ENCODE data around the gene SLC25A21.

The SLC25A21 gene

DNA sequence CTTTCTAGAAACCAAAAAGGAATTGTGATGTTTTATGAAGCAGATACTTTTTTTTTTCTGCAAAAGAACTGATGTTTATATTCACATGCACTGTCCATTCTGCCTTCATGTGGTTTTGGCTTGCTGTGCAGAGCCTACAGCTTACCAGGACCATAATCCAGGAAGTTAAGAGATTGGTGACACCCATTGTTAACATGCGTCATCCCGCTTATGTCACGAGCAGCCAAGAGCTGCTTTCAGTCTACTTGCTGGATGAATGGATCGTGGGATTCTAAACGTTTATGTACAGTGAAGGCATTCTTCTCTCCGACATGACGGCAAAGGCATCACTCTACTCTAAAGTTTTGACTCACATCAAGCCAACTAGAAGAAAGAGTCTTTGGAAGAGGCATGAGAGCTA lies 434.1 kb downstream of the SLC25A21 start:
- no peak for TF ChIP-seq CTCF (IDR thresholded peaks at IDR 0.05; ENCODE audit: insufficient read depth, low read length, missing control alignments)
- ChIA-PET CTCF (interaction anchor here (2.3 kb wide), 1 partner anchor 9 kb away, joined by 8 read pairs; no protein-coding TSS in a partner anchor), POLR2A (no interaction called here)
- no peak overlapping the region for H3K4me3 ChIP-seq (ENCODE audit: low read depth, low read length)
- DNase-seq (ENCODE audit: low read depth, low spot score): no peak

DNA sequence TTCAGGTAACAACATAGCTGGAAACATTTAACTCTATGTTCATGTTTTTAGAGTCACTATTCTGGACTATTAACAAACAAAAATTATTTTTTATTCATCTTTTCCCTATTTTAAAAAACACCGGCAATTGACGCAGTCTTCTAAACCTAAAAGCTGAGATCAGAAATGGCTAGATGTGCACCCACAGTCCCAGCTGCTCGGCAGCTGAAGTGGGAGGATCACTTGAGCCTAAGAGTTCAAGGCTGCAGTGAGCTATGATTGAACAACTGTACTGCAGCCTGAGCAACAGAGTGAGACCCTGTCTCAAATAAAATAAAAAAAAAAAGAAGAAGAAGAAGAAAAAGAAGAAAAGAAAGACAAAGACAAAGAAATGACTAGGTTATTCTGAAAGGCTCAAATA lies 446.3 kb downstream of the SLC25A21 start:
- no peak for TF ChIP-seq CTCF (IDR thresholded peaks at IDR 0.05; ENCODE audit: insufficient read depth, low read length, missing control alignments)
- POLR2A ChIA-PET: no interaction called here
- CTCF ChIA-PET: no interaction called here
- no peak for DNase-seq (ENCODE audit: low read depth, low spot score)
- no peak overlapping the region for H3K4me3 ChIP-seq (ENCODE audit: low read depth, low read length)

DNA sequence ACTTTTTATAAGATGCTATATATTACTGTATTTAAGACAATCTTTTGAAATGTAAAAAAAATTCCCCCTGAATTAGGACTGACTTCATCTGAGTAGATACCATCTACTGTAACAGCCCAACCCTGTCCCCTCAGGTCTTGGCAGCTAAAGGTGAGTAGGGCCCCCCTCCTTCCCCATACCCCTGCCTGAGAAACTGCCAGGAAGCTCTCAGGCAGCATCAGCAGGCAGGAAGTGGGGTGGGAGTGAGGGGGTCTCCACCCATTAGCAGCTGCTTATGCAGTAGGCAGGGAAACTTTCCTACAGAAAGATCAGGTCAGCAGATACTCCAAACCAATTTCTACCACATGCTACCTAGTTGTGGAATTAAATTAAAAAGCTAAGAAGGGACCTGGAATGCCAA lies 448.2 kb downstream of the SLC25A21 start:
- POLR2A ChIA-PET: no interaction called here
- CTCF ChIA-PET: interaction anchor here (0.9 to 1.6 kb wide), 2 partner anchors 24 to 218 kb away, joined by 3 to 4 read pairs; no protein-coding TSS in a partner anchor
- TF ChIP-seq CTCF (IDR thresholded peaks at IDR 0.05; ENCODE audit: insufficient read depth, low read length, missing control alignments): no peak
- no peak overlapping the region for H3K4me3 ChIP-seq (ENCODE audit: low read depth, low read length)
- DNase-seq (ENCODE audit: low read depth, low spot score): no peak

- ChIA-PET CTCF (interaction anchor here (0.9 to 1.6 kb wide), 2 partner anchors 24 to 218 kb away, joined by 3 to 4 read pairs; no protein-coding TSS in a partner anchor), POLR2A (no interaction called here)
- no peak for TF ChIP-seq CTCF (IDR thresholded peaks at IDR 0.05; ENCODE audit: insufficient read depth, low read length, missing control alignments)
- no peak for DNase-seq (ENCODE audit: low read depth, low spot score)
- no peak overlapping the region for H3K4me3 ChIP-seq (ENCODE audit: low read depth, low read length)
Observed at GRCh38 chr14:36723530-36723929, 448.9 kb downstream of the SLC25A21 start.

DNA sequence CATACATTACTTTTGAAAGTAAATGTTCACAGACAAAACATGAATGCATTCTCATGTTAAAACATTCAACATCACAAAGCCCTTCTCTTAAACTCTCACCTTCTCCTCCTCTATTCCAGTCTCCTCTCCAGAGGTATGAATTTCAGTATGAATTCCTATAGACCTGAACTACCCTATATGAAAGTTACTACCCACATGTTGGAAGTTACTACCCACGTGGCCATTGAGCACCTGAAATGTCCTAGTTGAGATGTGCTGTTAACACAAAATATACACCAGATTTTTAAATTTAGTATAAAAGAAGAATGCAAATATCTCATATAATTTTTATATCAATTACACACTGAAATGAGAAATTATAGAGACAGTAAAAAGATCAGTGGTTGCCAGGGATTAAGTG lies 450.5 kb downstream of the SLC25A21 start:
- ChIA-PET POLR2A (no interaction called here), CTCF (no interaction called here)
- DNase-seq (ENCODE audit: low read depth, low spot score): no peak
- no peak for TF ChIP-seq CTCF (IDR thresholded peaks at IDR 0.05; ENCODE audit: insufficient read depth, low read length, missing control alignments)
- no peak overlapping the region for H3K4me3 ChIP-seq (ENCODE audit: low read depth, low read length)

GRCh38 chr14:36720657-36721056 lies 451.7 kb downstream of the SLC25A21 start:
- ChIA-PET CTCF (no interaction called here), POLR2A (no interaction called here)
- no peak overlapping the region for H3K4me3 ChIP-seq (ENCODE audit: low read depth, low read length)
- no peak for DNase-seq (ENCODE audit: low read depth, low spot score)
- TF ChIP-seq CTCF (IDR thresholded peaks at IDR 0.05; ENCODE audit: insufficient read depth, low read length, missing control alignments): no peak
